ENCODE results near the gene FBXO42. TPM values are rescaled to one million over a fixed set of nuclear protein-coding genes. Genes with fewer than 3 reads are reported as not detected.
A peak's percentile ranks its signal among the peaks of the same experiment; 100 is the strongest.

FBXO42 gene
- total RNA-seq, 1 experiment from 2014 or later = 26.5 TPM

- Histone ChIP-seq H3K27me3 (no peaks in the 10 kb centered on the region; the same call in 1 of the 2 replicates), H3K9me3 (replicated peaks) (no peaks in the 10 kb centered on the region), H3K36me3 (no peaks in the 10 kb centered on the region), H3K4me1 (peaks cover 14% of the 10 kb centered on the region), H3K27ac (no peak overlapping the region), H3K4me3 (peak overlapping the region; percentile 13; the same call in 1 of the 2 replicates)
- no peak for DNase-seq
Measured at GRCh38 chr1:16209132-16209846, 143.0 kb downstream of the FBXO42 start.

- Histone ChIP-seq H3K27ac (no peak overlapping the region), H3K9me3 (replicated peaks) (no peaks in the 10 kb centered on the region)
- no peak for DNase-seq
Measured at GRCh38 chr1:16208270-16208987, 143.9 kb downstream of the FBXO42 start.

GRCh38 chr1:16207318-16208269 lies 144.7 kb downstream of the FBXO42 start:
- Histone ChIP-seq H3K9me3 (replicated peaks) (no peaks in the 10 kb centered on the region), H3K27me3 (no peaks in the 10 kb centered on the region), H3K36me3 (no peaks in the 10 kb centered on the region), H3K27ac (peak overlapping the region; percentile 80), H3K4me1 (peaks cover 14% of the 10 kb centered on the region), H3K4me3 (peak overlapping the region; percentile 64)
- no peak for DNase-seq

More at GRCh38 chr1:16208270-16208987, 143.9 kb downstream of the FBXO42 start:
- Histone ChIP-seq H3K36me3 (no peaks in the 10 kb centered on the region), H3K27me3 (no peaks in the 10 kb centered on the region; the same call in 1 of the 2 replicates), H3K4me3 (no peak overlapping the region), H3K4me1 (peaks cover 14% of the 10 kb centered on the region)

- Histone ChIP-seq H3K27me3 (no peaks in the 10 kb centered on the region), H3K36me3 (no peaks in the 10 kb centered on the region), H3K27ac (peak overlapping the region; percentile 80), H3K4me1 (peaks cover 14% of the 10 kb centered on the region), H3K9me3 (replicated peaks) (no peaks in the 10 kb centered on the region), H3K4me3 (peak overlapping the region; percentile 64)
- DNase-seq = peak; percentile 99 to 100
Measured at GRCh38 chr1:16206547-16207317, 145.5 kb downstream of the FBXO42 start.

GRCh38 chr1:16205891-16206546 lies 146.3 kb downstream of the FBXO42 start:
- H3K27ac ChIP-seq = peak overlapping the region; percentile 57
- DNase-seq = no peak

GRCh38 chr1:16205334-16205671 lies 147.0 kb downstream of the FBXO42 start:
- H3K27ac ChIP-seq = no peak overlapping the region
- H3K4me1 ChIP-seq = peaks cover 12% of the 10 kb centered on the region
- no peak overlapping the region for H3K4me3 ChIP-seq
- no peak for DNase-seq
- H3K27me3 ChIP-seq = no peaks in the 10 kb centered on the region
- H3K9me3 ChIP-seq (replicated peaks) = no peaks in the 10 kb centered on the region
- H3K36me3 ChIP-seq = no peaks in the 10 kb centered on the region

More at GRCh38 chr1:16205891-16206546, 146.3 kb downstream of the FBXO42 start:
- Histone ChIP-seq H3K4me1 (peaks cover 14% of the 10 kb centered on the region), H3K36me3 (no peaks in the 10 kb centered on the region), H3K27me3 (no peaks in the 10 kb centered on the region), H3K4me3 (peak overlapping the region; percentile 64), H3K9me3 (replicated peaks) (no peaks in the 10 kb centered on the region)

- H3K36me3 ChIP-seq = no peaks in the 10 kb centered on the region
- peak; percentile 45 to 62 for DNase-seq
- H3K4me1 ChIP-seq = peaks cover 8% of the 10 kb centered on the region
- H3K27me3 ChIP-seq = no peaks in the 10 kb centered on the region
- H3K27ac ChIP-seq = no peak overlapping the region
- no peak overlapping the region for H3K4me3 ChIP-seq
- no peaks in the 10 kb centered on the region for H3K9me3 ChIP-seq (replicated peaks)
Measured at GRCh38 chr1:16204634-16205333, 147.5 kb downstream of the FBXO42 start.

GRCh38 chr1:16204216-16204615 lies 148.1 kb downstream of the FBXO42 start:
- Histone ChIP-seq H3K27me3 (no peaks in the 10 kb centered on the region), H3K4me1 (peaks cover 5% of the 10 kb centered on the region; the same call in 1 of the 2 replicates), H3K36me3 (no peaks in the 10 kb centered on the region), H3K9me3 (replicated peaks) (no peaks in the 10 kb centered on the region), H3K4me3 (no peak overlapping the region), H3K27ac (no peak overlapping the region)
- DNase-seq = no peak

- no peak for DNase-seq
- Histone ChIP-seq H3K27ac (no peak overlapping the region), H3K27me3 (no peaks in the 10 kb centered on the region), H3K36me3 (no peaks in the 10 kb centered on the region), H3K9me3 (replicated peaks) (no peaks in the 10 kb centered on the region), H3K4me3 (no peak overlapping the region), H3K4me1 (peaks cover 5% of the 10 kb centered on the region; the same call in 1 of the 2 replicates)
Measured at GRCh38 chr1:16203550-16203949, 148.7 kb downstream of the FBXO42 start.

- H3K36me3 ChIP-seq = no peaks in the 10 kb centered on the region
- H3K27ac ChIP-seq = no peak overlapping the region
- H3K4me3 ChIP-seq = no peak overlapping the region
- H3K4me1 ChIP-seq = peaks cover 5% of the 10 kb centered on the region; the same call in 1 of the 2 replicates
- no peaks in the 10 kb centered on the region for H3K9me3 ChIP-seq (replicated peaks)
- no peak for DNase-seq
- H3K27me3 ChIP-seq = no peaks in the 10 kb centered on the region
Measured at GRCh38 chr1:16202281-16203210, 149.7 kb downstream of the FBXO42 start.

GRCh38 chr1:16199700-16200099 lies 152.6 kb downstream of the FBXO42 start:
- Histone ChIP-seq H3K27ac (no peak overlapping the region), H3K4me1 (no peaks in the 10 kb centered on the region), H3K27me3 (no peaks in the 10 kb centered on the region), H3K9me3 (replicated peaks) (no peaks in the 10 kb centered on the region), H3K36me3 (no peaks in the 10 kb centered on the region), H3K4me3 (no peak overlapping the region)
- no peak for DNase-seq

- no peaks in the 10 kb centered on the region for H3K36me3 ChIP-seq
- no peak overlapping the region for H3K4me3 ChIP-seq
- no peak for DNase-seq
- no peaks in the 10 kb centered on the region for H3K27me3 ChIP-seq
- H3K9me3 ChIP-seq (replicated peaks) = no peaks in the 10 kb centered on the region
- no peaks in the 10 kb centered on the region for H3K4me1 ChIP-seq
- H3K27ac ChIP-seq = no peak overlapping the region
Measured at GRCh38 chr1:16199157-16199501, 153.2 kb downstream of the FBXO42 start.

Data from SJCRH30 (cell line).